ES-I3 (cell line): ENCODE results near the gene SLC44A1.

Experiments
- H3K36me3 ChIP-seq: 2 replicates; pipeline ENCODE4 v1.6.1; 2013; ENCODE audit warnings: mild to moderate bottlenecking, low read length, control low read depth, moderate library complexity; ENCODE audit not compliant: insufficient read depth
- H3K4me1 ChIP-seq: 2 replicates; pipeline ENCODE4 v1.6.1; 2013; ENCODE audit warnings: mild to moderate bottlenecking, control low read depth, low read length; ENCODE audit not compliant: insufficient read depth
- H3K9ac ChIP-seq: 2 replicates; pipeline ENCODE4 v1.6.1; 2013; ENCODE audit warnings: low read depth, mild to moderate bottlenecking, low read length, moderate library complexity
- H3K9me3 ChIP-seq: 2 replicates; pipeline ENCODE4 v1.6.1; 2013; ENCODE audit warnings: mild to moderate bottlenecking, low read length, moderate library complexity; ENCODE audit not compliant: control insufficient read depth, insufficient read depth

SLC44A1 gene

DNA sequence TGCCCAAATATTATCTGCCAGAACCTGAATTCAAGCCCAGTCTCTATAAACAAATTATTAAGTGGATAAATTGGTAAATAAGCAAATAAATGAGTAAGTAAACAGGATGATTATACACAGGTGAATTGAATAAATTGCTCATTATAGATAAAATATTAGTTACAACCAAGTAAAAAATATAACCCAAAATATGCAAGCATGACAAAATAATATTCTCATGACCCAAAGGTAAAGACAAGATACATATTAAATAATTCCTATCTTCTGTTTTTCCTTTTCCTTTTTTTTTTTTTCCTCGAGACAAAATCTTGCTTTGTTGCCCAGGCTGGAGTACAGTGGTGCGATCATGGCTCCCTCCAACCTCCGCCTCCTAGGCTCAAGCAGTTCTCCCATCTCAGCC, 182.2 kb downstream of the SLC44A1 start:
- no peak overlapping the region for H3K9ac ChIP-seq
- no peaks in the 10 kb centered on the region for H3K36me3 ChIP-seq
- no peaks in the 10 kb centered on the region for H3K4me1 ChIP-seq
- H3K9me3 ChIP-seq: no peaks in the 10 kb centered on the region

DNA sequence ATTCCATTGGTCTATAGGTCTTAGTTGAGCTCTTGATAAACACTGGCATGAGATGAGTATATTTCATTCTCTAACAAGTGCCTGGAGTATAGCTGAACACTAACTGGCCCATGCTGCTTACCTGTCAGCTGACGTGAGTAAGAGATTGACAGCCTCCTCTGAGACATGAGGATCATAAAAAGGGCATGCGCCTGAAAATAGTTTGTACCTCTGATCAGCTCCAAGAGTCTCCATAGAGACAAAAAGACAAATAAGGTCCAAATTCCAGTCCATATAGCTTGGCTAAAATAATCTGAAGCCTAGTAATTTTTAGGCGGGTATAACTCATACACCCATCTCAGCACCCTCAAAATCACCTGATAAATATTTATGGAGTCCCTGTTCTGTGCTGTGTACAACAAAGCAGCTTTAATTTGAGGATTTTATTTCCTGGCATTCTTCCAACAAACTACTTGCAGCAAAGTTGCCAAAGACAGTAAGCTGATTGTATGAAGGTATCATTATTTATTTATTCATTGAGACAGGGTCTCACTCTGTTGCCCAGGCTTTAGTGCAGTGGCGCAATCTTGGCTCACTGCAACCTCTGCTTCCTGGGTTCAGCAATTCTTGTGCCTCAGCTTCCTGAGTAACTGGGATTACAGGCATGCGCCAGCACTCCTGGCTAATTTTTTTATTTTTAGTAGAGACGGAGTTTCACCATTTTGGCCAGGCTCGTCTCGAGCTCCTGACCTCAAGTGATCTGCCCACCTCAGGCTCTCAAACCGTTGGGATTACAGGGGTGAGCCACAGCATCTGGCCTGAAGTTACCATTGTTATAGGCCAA, 187.2 kb downstream of the SLC44A1 start:
- Histone ChIP-seq H3K9ac (no peak overlapping the region), H3K36me3 (no peaks in the 10 kb centered on the region), H3K9me3 (no peaks in the 10 kb centered on the region; the same call in 1 of the 2 replicates), H3K4me1 (no peaks in the 10 kb centered on the region)

DNA sequence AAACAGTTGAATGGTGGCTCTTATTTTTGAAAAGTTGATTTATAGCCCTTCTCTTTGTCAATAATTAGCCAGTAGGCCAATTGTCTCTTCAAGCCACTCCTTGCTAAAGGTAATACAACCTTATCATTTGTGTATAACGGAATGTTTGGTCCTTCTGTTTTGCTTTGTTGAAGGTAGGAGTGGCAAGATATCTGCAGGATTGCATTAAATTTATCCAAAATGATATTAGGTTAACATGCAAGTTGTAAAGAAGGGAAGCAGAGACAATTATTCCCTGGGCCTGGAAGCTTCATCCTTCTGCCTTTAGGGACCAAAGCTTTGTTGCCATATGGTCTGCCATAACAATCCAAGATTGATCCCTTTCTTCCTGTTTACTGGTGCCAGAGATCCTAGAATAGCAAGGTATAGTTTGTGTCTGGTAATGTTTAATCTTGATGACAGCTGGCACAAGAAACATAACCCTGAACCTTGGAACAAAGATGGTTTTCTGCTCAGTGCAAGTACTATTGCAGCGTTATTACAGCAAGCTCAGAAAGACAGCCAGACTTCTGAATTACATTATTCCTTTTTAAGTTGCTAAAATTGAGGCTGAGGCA, 187.9 kb downstream of the SLC44A1 start:
- no peaks in the 10 kb centered on the region; the same call in 1 of the 2 replicates for H3K9me3 ChIP-seq
- H3K4me1 ChIP-seq: no peaks in the 10 kb centered on the region
- no peak overlapping the region for H3K9ac ChIP-seq
- H3K36me3 ChIP-seq: no peaks in the 10 kb centered on the region

DNA sequence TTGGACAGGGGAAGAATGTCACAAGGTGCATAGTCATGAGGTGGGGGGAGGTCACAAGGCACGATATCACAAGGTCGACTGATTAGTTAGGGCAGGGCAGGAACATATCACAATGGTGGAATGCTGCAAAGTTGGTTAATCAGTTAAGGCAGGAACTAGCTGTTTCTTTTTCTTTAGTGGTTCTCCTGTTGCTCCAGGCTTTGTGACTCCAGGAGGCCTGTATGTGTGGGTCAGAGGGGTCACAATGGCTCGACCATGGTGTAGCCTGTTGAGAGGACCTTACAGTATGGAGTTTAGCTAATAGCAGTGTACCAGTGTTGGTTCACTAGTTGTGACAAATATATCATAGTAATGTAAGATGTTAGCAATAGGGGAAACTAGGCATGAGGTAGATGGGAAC, 191.0 kb downstream of the SLC44A1 start:
- Histone ChIP-seq H3K9me3 (no peaks in the 10 kb centered on the region; the same call in 1 of the 2 replicates), H3K36me3 (no peaks in the 10 kb centered on the region), H3K9ac (no peak overlapping the region), H3K4me1 (no peaks in the 10 kb centered on the region)

DNA sequence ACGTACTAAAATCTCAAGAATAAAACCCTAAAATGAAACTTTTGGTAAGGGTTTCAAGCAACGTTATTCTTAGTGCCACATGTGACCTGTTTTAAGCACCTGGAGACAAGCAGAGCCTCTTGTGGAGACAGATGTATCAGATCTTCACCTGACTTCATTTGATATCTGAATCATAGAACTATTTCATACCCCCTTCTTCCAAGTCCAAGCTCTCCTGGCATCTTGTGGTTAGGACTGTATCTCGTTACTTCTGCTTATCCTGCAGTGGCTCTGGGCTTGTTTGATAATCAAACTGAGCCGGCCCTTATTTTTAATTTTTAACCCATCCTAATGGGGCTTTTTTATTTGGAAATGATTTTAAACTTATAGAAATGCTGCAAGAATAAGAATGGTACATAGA, 192.3 kb downstream of the SLC44A1 start:
- Histone ChIP-seq H3K36me3 (no peaks in the 10 kb centered on the region), H3K9me3 (no peaks in the 10 kb centered on the region; the same call in 1 of the 2 replicates), H3K4me1 (no peaks in the 10 kb centered on the region), H3K9ac (no peak overlapping the region)

DNA sequence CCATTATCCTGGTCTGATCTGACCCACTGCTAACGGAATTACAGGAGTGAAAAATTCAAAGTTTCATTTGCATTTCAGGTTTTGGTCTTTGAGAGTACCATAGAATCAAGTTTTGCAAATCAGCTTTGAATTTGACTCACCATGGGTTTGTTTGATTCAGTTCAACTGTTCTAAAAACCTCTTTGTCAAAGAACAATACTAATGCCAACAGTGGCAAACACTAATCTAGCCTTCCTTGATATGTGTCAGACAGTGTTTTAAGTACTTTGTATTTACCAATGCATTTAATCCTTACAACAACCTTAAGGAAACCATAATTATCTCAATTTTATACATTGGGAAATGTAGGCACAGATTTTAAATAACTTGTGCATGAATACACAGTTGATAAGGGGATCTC, 193.3 kb downstream of the SLC44A1 start:
- H3K9ac ChIP-seq: no peak overlapping the region
- no peaks in the 10 kb centered on the region; the same call in 1 of the 2 replicates for H3K9me3 ChIP-seq
- H3K36me3 ChIP-seq: no peaks in the 10 kb centered on the region
- H3K4me1 ChIP-seq: no peaks in the 10 kb centered on the region

DNA sequence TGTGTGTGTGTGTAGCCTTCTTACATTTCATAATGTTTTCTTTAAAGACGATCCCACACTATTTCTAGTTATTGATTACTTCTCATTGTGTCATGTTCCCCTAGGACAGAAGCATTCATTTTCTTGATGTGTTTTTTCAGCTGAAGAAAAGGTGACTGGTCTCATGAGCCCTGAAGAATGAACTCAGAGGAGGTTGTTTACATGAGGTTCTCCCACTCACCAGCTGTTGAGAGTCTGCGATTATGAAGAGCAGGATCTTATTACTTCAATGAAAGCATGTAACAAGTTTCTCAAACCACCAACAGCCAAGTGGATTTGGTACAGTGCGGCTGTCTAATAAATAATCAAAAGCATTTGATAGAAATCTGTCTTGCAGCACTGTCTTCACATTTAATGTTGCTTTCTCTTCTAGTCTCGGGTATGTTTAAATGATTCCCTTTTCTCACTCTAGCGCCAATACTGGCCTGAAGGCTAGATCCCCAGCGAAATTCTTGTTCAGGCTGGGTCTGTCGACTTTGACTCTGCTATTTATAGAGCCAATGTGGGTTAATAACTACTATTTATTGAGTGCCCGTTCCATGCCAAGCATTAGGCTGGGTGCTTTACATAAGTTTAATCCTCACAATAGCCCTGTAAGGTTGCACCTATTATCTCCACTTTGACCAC, 193.8 kb downstream of the SLC44A1 start:
- H3K4me1 ChIP-seq: no peaks in the 10 kb centered on the region
- no peaks in the 10 kb centered on the region for H3K36me3 ChIP-seq
- H3K9ac ChIP-seq: no peak overlapping the region
- H3K9me3 ChIP-seq: no peaks in the 10 kb centered on the region; the same call in 1 of the 2 replicates

DNA sequence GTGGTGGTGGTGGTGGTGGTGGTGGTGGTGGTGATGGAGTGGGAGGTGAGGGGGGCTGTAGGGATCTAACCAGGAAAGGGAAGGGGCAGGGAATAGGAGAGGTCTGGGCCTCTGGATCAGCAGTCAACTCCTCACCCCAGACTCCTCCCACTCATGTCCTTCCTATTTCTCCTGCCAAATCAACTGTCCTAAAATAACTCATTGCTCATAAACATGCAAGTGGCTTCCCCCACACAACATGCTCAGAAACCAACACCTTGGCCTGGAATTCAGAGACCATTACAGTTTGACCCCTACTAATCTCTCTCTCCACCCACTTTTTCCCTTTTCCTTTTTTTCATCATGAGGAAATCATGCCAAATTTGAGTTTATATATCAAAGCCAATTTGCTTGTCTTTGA, 195.0 kb downstream of the SLC44A1 start:
- 0 out of 2 replicates have a peak, but pooled peaks cover 3% of the 10 kb centered on the region for H3K4me1 ChIP-seq
- no peak overlapping the region for H3K9ac ChIP-seq
- H3K9me3 ChIP-seq: no peaks in the 10 kb centered on the region; the same call in 1 of the 2 replicates
- H3K36me3 ChIP-seq: no peaks in the 10 kb centered on the region

DNA sequence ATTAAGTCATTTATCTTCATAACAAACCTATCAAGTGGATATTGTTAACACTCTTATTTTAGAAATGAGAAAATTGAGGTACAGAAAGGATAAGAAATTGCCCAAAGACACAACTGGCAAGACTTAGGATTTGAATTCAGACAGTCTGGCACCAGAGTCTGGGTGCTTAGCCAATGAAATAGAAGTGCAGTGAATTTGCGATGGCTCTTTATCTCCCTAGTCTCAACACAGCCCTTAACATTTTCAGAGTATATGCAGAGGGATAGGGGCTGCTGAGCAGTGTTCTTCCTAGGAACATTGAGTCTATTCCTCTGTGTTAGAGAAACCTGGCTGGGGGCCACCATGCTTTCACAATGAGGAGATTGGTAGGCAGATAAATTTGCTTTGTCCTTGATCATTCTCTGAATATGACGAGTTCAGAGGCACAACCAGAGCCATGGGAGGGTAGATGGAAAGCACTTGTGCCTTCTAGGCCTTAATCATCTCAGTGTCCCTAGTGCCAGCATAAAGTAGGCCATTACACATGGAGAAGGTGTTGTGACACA, 197.2 kb downstream of the SLC44A1 start:
- no peaks in the 10 kb centered on the region for H3K9me3 ChIP-seq
- no peaks in the 10 kb centered on the region for H3K36me3 ChIP-seq
- no peak overlapping the region for H3K9ac ChIP-seq
- H3K4me1 ChIP-seq: 0 out of 2 replicates have a peak, but pooled peaks cover 3% of the 10 kb centered on the region

DNA sequence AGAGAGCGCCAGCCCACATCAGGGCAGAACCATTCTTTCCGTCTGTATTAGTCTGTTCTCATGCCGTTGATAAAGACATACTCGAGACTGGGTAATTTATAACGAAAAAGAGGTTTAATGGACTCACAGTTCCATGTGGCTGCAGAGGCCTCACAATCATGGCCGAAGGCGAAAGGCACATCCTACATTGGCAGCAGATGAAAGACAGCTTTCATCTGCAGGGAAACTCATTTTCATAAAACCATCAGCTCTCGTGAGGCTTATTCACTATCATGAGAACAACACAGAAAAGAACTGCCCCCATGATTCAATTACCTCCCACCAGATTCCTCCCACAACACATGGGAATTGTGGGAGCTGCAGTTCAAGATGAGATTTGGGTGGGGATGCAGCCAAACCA, 198.7 kb downstream of the SLC44A1 start:
- Histone ChIP-seq H3K9me3 (no peaks in the 10 kb centered on the region), H3K4me1 (0 out of 2 replicates have a peak, but pooled peaks cover 3% of the 10 kb centered on the region), H3K9ac (no peak overlapping the region), H3K36me3 (no peaks in the 10 kb centered on the region)

DNA sequence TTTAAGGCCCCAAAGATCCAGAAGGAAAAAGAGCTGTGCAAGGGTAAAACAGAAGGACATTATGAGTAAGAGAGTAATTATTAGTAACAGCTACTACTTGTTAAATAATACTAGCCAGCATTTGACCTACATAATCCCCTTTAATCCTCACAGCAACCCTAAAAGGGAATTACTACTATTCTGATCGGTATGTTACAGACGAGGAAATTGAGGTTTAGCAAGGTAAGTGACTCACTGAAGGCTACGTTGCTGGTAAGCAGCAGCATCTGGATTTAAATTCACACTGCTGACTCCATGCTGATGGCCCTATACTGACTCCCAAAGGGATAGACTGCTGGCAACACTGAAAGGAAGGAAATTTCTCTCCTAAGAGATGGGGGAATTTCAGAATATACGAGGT, 199.7 kb downstream of the SLC44A1 start:
- Histone ChIP-seq H3K9me3 (no peaks in the 10 kb centered on the region), H3K9ac (no peak overlapping the region), H3K36me3 (no peaks in the 10 kb centered on the region), H3K4me1 (peaks cover 5% of the 10 kb centered on the region; the same call in 1 of the 2 replicates)

DNA sequence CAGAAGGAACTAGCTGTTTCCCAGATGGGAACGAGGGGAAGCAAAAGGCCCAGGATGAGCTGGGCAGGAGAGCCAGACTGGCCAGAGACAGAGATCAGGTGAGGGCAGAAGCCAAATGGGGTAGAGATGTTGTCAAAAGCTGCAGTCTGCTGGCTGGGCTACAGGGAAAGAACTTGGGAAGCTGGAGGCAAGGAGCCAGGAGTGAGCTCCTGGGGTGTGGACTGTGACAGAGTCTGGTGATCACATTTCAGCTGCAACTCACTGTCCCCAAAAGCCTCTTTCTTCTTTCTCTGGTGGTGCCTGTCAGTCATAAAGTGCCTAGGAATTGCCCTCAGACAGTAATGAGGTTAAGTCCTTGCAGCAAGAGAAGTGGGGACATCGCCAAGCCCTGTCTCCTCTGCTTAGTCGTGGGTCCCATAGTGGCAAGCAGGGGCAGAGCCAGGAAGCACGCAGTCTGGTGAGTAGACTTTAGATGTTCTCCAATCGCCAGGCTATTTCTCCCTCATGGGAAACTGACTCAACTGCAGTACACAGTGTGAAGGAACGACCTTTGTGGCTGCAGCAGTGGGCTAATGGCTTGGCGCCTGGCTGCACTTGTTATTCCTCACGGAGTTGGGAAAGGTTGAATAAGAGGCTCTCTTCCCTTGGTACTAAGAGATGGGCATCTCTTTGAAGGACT, 200.9 kb downstream of the SLC44A1 start:
- no peaks in the 10 kb centered on the region for H3K9me3 ChIP-seq
- H3K4me1 ChIP-seq: peaks cover 13% of the 10 kb centered on the region; the same call in 1 of the 2 replicates
- H3K9ac ChIP-seq: no peak overlapping the region
- H3K36me3 ChIP-seq: no peaks in the 10 kb centered on the region

DNA sequence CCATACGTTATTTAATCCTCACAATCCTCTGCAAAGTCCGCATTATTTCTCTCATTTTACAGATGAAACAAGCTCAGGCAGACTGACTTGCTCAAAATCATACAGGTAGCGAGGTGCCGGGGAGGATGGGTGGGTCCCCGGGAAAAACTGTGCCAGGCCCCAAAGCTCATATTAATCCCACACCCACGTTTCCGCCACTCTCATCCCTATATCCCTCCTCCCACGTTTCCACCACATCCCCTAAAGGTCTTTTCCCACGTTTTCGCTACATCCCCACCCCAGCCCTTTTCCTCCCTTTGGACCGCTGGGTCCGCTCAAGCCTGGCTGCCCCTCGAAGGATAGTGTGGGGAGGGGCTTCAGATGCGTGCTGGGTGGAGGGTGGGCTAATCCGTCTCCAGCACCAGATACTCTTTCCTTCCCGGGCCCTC, 202.9 kb downstream of the SLC44A1 start:
- H3K9ac ChIP-seq: peak overlapping the region; percentile 59
- peaks cover 17% of the 10 kb centered on the region for H3K4me1 ChIP-seq
- no peaks in the 10 kb centered on the region for H3K36me3 ChIP-seq
- no peaks in the 10 kb centered on the region for H3K9me3 ChIP-seq
